HepG2 (cell line): ENCODE measurements around the gene MRPS18C. TPM values are rescaled to one million over a fixed set of nuclear protein-coding genes. Genes with fewer than 3 reads are reported as not detected.

Source experiments
- ATF7-NPFF ChIP-seq: sonication (generic); formaldehyde crosslinking; IDR thresholded peaks from 2 replicates; pipeline ENCODE4 v1.8.1; 2023; ENCODE audit warnings: mild to moderate bottlenecking, low read depth, missing genetic modification reagents, moderate library complexity
- BATF2 ChIP-seq: sonication (generic); formaldehyde crosslinking; IDR thresholded peaks from 2 replicates; pipeline ENCODE4 v1.8.0; 2022; ENCODE audit warnings: mild to moderate bottlenecking, missing genetic modification reagents, moderate library complexity
- CBX1 ChIP-seq: IDR thresholded peaks from one replicate; pipeline ENCODE4 v1.6.1; 2016; ENCODE audit warnings: antibody characterized with exemption, low read depth
- FOXO4 ChIP-seq: sonication (generic); formaldehyde crosslinking; conservative IDR thresholded peaks from 2 replicates; pipeline ENCODE4 v1.8.1; 2023; ENCODE audit warnings: missing genetic modification reagents
- MEF2D ChIP-seq: sonication (generic); formaldehyde crosslinking; IDR thresholded peaks from 2 replicates; pipeline ENCODE4 v1.5.1; 2020; ENCODE audit warnings: mild to moderate bottlenecking, missing genetic modification reagents
- POLR2AphosphoS5 ChIP-seq: IDR thresholded peaks from 2 replicates; pipeline ENCODE4 v1.6.1; 2012; ENCODE audit warnings: low read depth, low read length
- ZBTB40 ChIP-seq, 2 experiments: fragments of 450-650 bp in 1 of 2; sonication (generic) in 1 of 2; formaldehyde crosslinking in 1 of 2; IDR thresholded peaks; 2 replicates each; pipeline versions ENCODE4 v1.6.1 to v1.8.0; 2016 to 2022; ENCODE audit warnings: antibody characterized with exemption in 1 of 2, mild to moderate bottlenecking in 1 of 2, missing genetic modification reagents in 1 of 2
- ZNF329 ChIP-seq: sonication (generic); formaldehyde crosslinking; IDR thresholded peaks from 2 replicates; pipeline ENCODE4 v1.9.0; 2021; ENCODE audit warnings: low read depth, mild to moderate bottlenecking, missing genetic modification reagents
- ZNF615 ChIP-seq: sonication (generic); formaldehyde crosslinking; IDR thresholded peaks from 2 replicates; pipeline ENCODE4 v1.5.0; 2020; ENCODE audit warnings: mild to moderate bottlenecking, missing genetic modification reagents, borderline replicate concordance
- ZNF770 ChIP-seq: sonication (generic); formaldehyde crosslinking; IDR thresholded peaks from 2 replicates; pipeline ENCODE4 v1.5.0; 2020; ENCODE audit warnings: mild to moderate bottlenecking, missing genetic modification reagents
- ZNF879 ChIP-seq: sonication (generic); formaldehyde crosslinking; IDR thresholded peaks from 2 replicates; pipeline ENCODE4 v1.8.1; 2023; ENCODE audit warnings: missing genetic modification reagents
- ZSCAN25 ChIP-seq: sonication (generic); formaldehyde crosslinking; IDR thresholded peaks from 2 replicates; pipeline ENCODE4 v1.8.0; 2022; ENCODE audit warnings: mild to moderate bottlenecking, missing genetic modification reagents
- polyA plus RNA-seq, 8 experiments: library from polyadenylated mRNA; depleted of rRNA in 3 of 8; stranded (reverse) in 7 of 8; unstranded in 1 of 8; fragments of >200 nt; fragmentation: Illumina TruSeq in 4 of 8; extraction: Trizol in 4 of 8; gene quantifications; 2 replicates each; pipeline versions ENCODE4 v1.2.1 to v1.2.3, GENCODE V29; 2011 to 2016; ENCODE audit warnings: low read depth in 4 of 8, missing spikeins in 1 of 8, mixed read lengths in 1 of 8; ENCODE audit not compliant: insufficient read depth in 1 of 8
- total RNA-seq, 5 experiments: library from RNA; depleted of rRNA; stranded (reverse); fragments of >200 nt; fragmentation: Illumina TruSeq; extraction: Trizol; gene quantifications; 2 replicates each; pipeline ENCODE4 v1.2.3, GENCODE V29; 2016; ENCODE audit warnings: low read depth in 1 of 5

MRPS18C gene
- total and polyA plus RNA-seq, 2 of the 13 experiments (the other 11 are each of a cell fraction or from before 2014, with no cell fraction given), result 45.4 to 124 TPM

DNA sequence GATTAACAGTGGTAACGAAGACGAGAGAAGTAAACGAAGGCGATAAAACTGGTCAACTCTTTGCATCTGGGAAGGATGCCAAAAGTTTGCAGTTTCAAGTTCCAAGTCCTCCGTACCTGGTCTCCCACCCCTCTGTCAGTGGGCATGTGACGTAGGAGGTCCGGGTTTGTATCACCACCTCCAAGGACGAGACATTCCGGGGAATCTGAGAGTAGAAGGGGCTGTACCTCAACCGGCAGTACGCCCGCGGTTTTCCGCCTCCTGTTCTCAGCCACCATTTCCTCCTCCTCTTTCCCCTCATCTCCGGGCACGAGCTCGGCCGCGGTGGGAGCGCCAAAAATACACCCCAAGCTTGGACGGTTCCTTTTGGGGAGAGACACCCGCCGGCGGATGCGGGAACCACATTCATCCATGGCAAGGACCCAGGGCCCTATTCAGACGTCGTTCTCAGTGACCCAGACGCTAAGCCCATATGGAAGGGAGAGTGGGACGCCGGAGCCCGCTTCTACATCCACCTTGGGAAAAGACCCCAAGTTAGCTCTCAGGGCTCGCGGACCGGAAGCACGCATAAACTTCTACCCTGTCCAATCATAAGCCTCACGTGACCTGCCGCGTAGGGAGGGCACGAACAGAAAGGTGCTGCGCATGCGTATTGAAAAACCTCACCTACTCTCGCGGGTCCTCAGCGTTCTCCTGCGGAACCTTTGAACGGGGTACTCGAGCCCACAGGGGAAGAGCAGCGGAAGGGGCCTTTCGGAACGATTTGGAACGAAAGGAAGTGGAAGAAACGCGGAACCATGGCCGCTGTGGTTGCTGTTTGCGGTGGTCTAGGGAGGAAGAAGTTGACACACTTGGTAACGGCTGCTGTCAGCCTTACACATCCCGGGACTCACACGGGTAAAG is at the start of gene MRPS18C, which contains the start of gene HELQ (continued):
- TF ChIP-seq ZBTB40 (IDR thresholded peaks at IDR 0.05) (peak; percentile 96), ZBTB40 (CRISPR knock-in tag; IDR thresholded peaks at IDR 0.05) (peak; percentile 93), POLR2AphosphoS5 (peak; percentile 95), FOXO4 (no peak), CBX1 (peak; percentile 97), ATF7-NPFF (CRISPR knock-in tag) (peak; percentile 41; the same call in 1 of the 2 replicates), ZNF329 (CRISPR knock-in tag) (no peak), ZSCAN25 (CRISPR knock-in tag) (no peak), ZNF770 (no peak), BATF2 (CRISPR knock-in tag) (0 out of 2 replicates have a peak, but pooled peaks have one; percentile 62), ZNF615 (CRISPR knock-in tag) (peak; percentile 92; the same call in 1 of the 2 replicates), MEF2D (CRISPR knock-in tag) (peak; percentile 84), ZNF879 (CRISPR knock-in tag) (0 out of 2 replicates have a peak, but pooled peaks have one; percentile 48)
